Trophoblast cell (in vitro differentiated cells and primary cell): ENCODE results near the gene ACTL8.

Source experiments
- DNase-seq, 2 donors: peaks; one replicate each; pipeline ENCODE4 v3.0.0-alpha.2; 2016
- H2AFZ ChIP-seq: 2 replicates; pipeline ENCODE4 v1.6.1; 2013; ENCODE audit warnings: low read length, moderate library complexity, mild to moderate bottlenecking; ENCODE audit not compliant: insufficient read depth, poor library complexity
- H2AK5ac ChIP-seq: 2 replicates; pipeline ENCODE4 v1.6.1; 2013; ENCODE audit warnings: mild to moderate bottlenecking, low read length
- H2BK120ac ChIP-seq: 2 replicates; pipeline ENCODE4 v1.6.1; 2013; ENCODE audit warnings: low read length, mild to moderate bottlenecking, moderate library complexity; ENCODE audit not compliant: insufficient read depth, poor library complexity
- H2BK12ac ChIP-seq: 2 replicates; pipeline ENCODE4 v1.6.1; 2013; ENCODE audit warnings: mild to moderate bottlenecking, low read length, moderate library complexity
- H2BK5ac ChIP-seq: 2 replicates; pipeline ENCODE4 v1.6.1; 2013; ENCODE audit warnings: low read length, low read depth, moderate library complexity, mild to moderate bottlenecking; ENCODE audit not compliant: poor library complexity
- H3K14ac ChIP-seq: 2 replicates; pipeline ENCODE4 v1.6.1; 2013; ENCODE audit warnings: mild to moderate bottlenecking, low read length
- H3K18ac ChIP-seq: 2 replicates; pipeline ENCODE4 v1.6.1; 2013; ENCODE audit warnings: mild to moderate bottlenecking, low read length
- H3K23ac ChIP-seq: 2 replicates; pipeline ENCODE4 v1.6.1; 2013; ENCODE audit warnings: low read length
- H3K27ac ChIP-seq: 2 replicates; pipeline ENCODE4 v1.5.1; 2013; ENCODE audit warnings: low read depth, mild to moderate bottlenecking, inconsistent platforms, low read length, moderate library complexity
- H3K27me3 ChIP-seq: 2 replicates; pipeline ENCODE4 v1.6.1; 2013; ENCODE audit warnings: inconsistent platforms, mild to moderate bottlenecking, low read length, moderate library complexity; ENCODE audit not compliant: insufficient read depth
- H3K36me3 ChIP-seq, 2 experiments: 1 replicate in 1 of 2; 2 replicates in 1 of 2; pipeline ENCODE4 v1.6.1; 2013; ENCODE audit warnings: low read length in 2 of 2, mild to moderate bottlenecking in 2 of 2, moderate library complexity in 1 of 2; ENCODE audit not compliant: insufficient read depth in 2 of 2, control insufficient read depth in 1 of 2
- H3K4ac ChIP-seq: 2 replicates; pipeline ENCODE4 v1.6.1; 2013; ENCODE audit warnings: low read depth, mild to moderate bottlenecking, low read length, moderate library complexity
- H3K4me1 ChIP-seq, 2 experiments: 1 replicate in 1 of 2; 2 replicates in 1 of 2; pipeline ENCODE4 v1.6.1; 2013; ENCODE audit warnings: low read length in 2 of 2, mild to moderate bottlenecking in 2 of 2, moderate library complexity in 1 of 2; ENCODE audit not compliant: insufficient read depth in 2 of 2, control insufficient read depth in 1 of 2
- H3K4me2 ChIP-seq: 2 replicates; pipeline ENCODE4 v1.6.1; 2013; ENCODE audit warnings: inconsistent platforms, mild to moderate bottlenecking, low read length, moderate library complexity
- H3K4me3 ChIP-seq: 2 replicates; pipeline ENCODE4 v1.5.1; 2013; ENCODE audit warnings: mild to moderate bottlenecking, low read depth, low read length, inconsistent platforms
- H3K79me1 ChIP-seq: one replicate; pipeline ENCODE4 v1.6.1; 2013; ENCODE audit warnings: low read length
- H3K79me2 ChIP-seq: 2 replicates; pipeline ENCODE4 v1.6.1; 2013; ENCODE audit warnings: low read length, mild to moderate bottlenecking; ENCODE audit not compliant: control insufficient read depth, insufficient read depth, poor library complexity
- H3K9ac ChIP-seq: 2 replicates; pipeline ENCODE4 v1.6.1; 2013; ENCODE audit warnings: mild to moderate bottlenecking, low read length
- H3K9me3 ChIP-seq: 2 replicates; pipeline ENCODE4 v1.6.1; 2013; ENCODE audit warnings: low read depth, mild to moderate bottlenecking, control low read depth, inconsistent platforms, low read length; ENCODE audit not compliant: insufficient read depth
- H4K12ac ChIP-seq: 2 replicates; pipeline ENCODE4 v1.6.1; 2013; ENCODE audit warnings: low read depth, mild to moderate bottlenecking, low read length, moderate library complexity
- H4K8ac ChIP-seq: 2 replicates; pipeline ENCODE4 v1.6.1; 2013; ENCODE audit warnings: low read depth, mild to moderate bottlenecking, low read length, moderate library complexity
- H4K91ac ChIP-seq: one replicate; pipeline ENCODE4 v1.6.1; 2013; ENCODE audit warnings: low read depth, mild to moderate bottlenecking, low read length, moderate library complexity
- WGBS: extraction: QIAGEN DNeasy Blood & Tissue Kit; methylation state at CpG from one replicate; pipeline ENCODE4 v1.1.7; 2013; ENCODE audit warnings: missing lambda C conversion rate; ENCODE audit not compliant: insufficient read length, insufficient coverage; ENCODE audit errors: extremely low coverage; 5-methylcytosine and 5-hydroxymethylcytosine counted together

ACTL8 gene

GRCh38 chr1:17862121-17862520 lies 107.0 kb downstream of the ACTL8 start:
- no peak overlapping the region for H2BK12ac ChIP-seq
- H3K36me3 ChIP-seq: no peaks in the 10 kb centered on the region
- H3K79me1 ChIP-seq: no peaks in the 10 kb centered on the region
- no peak overlapping the region for H3K18ac ChIP-seq
- no peak overlapping the region for H3K4me2 ChIP-seq
- no CpG with 5 or more reads among the region's 2 CpGs for WGBS
- no peak overlapping the region for H4K91ac ChIP-seq
- no peak overlapping the region for H3K4ac ChIP-seq
- H2AFZ ChIP-seq: no peak overlapping the region
- H4K12ac ChIP-seq: no peak overlapping the region
- no peak overlapping the region for H3K4me3 ChIP-seq
- no peak overlapping the region for H3K9ac ChIP-seq
- no peak overlapping the region for H3K27ac ChIP-seq
- no peak overlapping the region for H4K8ac ChIP-seq
- no peaks in the 10 kb centered on the region for H3K79me2 ChIP-seq
- H3K9me3 ChIP-seq: peaks cover 2% of the 10 kb centered on the region
- no peaks in the 10 kb centered on the region for H3K27me3 ChIP-seq
- no peak overlapping the region for H3K23ac ChIP-seq
- no peak overlapping the region for H2BK120ac ChIP-seq
- H2AK5ac ChIP-seq: no peak overlapping the region
- H2BK5ac ChIP-seq: no peak overlapping the region
- DNase-seq: no peak
- no peak overlapping the region for H3K14ac ChIP-seq
- no peaks in the 10 kb centered on the region for H3K4me1 ChIP-seq

- peak; percentile 67 to 72 for DNase-seq
- no peak overlapping the region for H2BK5ac ChIP-seq
- H3K9me3 ChIP-seq: peaks cover 1% of the 10 kb centered on the region
- WGBS: no CpG with 5 or more reads among the region's 9 CpGs
- H3K4me1 ChIP-seq: no peaks in the 10 kb centered on the region
- H4K12ac ChIP-seq: no peak overlapping the region
- H3K4me3 ChIP-seq: no peak overlapping the region
- no peak overlapping the region for H3K23ac ChIP-seq
- no peak overlapping the region for H3K4ac ChIP-seq
- H3K4me2 ChIP-seq: no peak overlapping the region
- no peaks in the 10 kb centered on the region for H3K79me2 ChIP-seq
- no peak overlapping the region for H4K91ac ChIP-seq
- H2BK12ac ChIP-seq: no peak overlapping the region
- peak overlapping the region; percentile 45 for H3K9ac ChIP-seq
- no peaks in the 10 kb centered on the region for H3K27me3 ChIP-seq
- H2AFZ ChIP-seq: no peak overlapping the region
- H3K18ac ChIP-seq: no peak overlapping the region
- no peak overlapping the region for H3K14ac ChIP-seq
- H3K27ac ChIP-seq: no peak overlapping the region
- H2AK5ac ChIP-seq: no peak overlapping the region
- H4K8ac ChIP-seq: no peak overlapping the region
- H3K79me1 ChIP-seq: no peaks in the 10 kb centered on the region
- no peaks in the 10 kb centered on the region for H3K36me3 ChIP-seq
- H2BK120ac ChIP-seq: no peak overlapping the region
These were observed 111.0 kb downstream of the ACTL8 start for GRCh38 chr1:17865912-17866739.

GRCh38 chr1:17866740-17867029 lies 111.6 kb downstream of the ACTL8 start:
- H3K27me3 ChIP-seq: no peaks in the 10 kb centered on the region

GRCh38 chr1:17867470-17867869 lies 112.3 kb downstream of the ACTL8 start:
- Histone ChIP-seq H2AFZ (no peak overlapping the region), H3K4me3 (no peak overlapping the region), H4K8ac (no peak overlapping the region), H3K27me3 (no peaks in the 10 kb centered on the region), H3K9me3 (peaks cover 1% of the 10 kb centered on the region), H3K36me3 (no peaks in the 10 kb centered on the region), H2BK5ac (no peak overlapping the region), H3K9ac (no peak overlapping the region), H3K23ac (no peak overlapping the region), H2BK120ac (no peak overlapping the region), H3K4ac (no peak overlapping the region), H3K4me1 (no peaks in the 10 kb centered on the region), H4K91ac (no peak overlapping the region), H3K79me1 (no peaks in the 10 kb centered on the region), H3K18ac (no peak overlapping the region), H4K12ac (no peak overlapping the region), H3K79me2 (no peaks in the 10 kb centered on the region), H3K4me2 (no peak overlapping the region), H2AK5ac (no peak overlapping the region), H3K27ac (no peak overlapping the region), H2BK12ac (no peak overlapping the region), H3K14ac (no peak overlapping the region)
- WGBS: no CpG with 5 or more reads among the region's 8 CpGs
- no peak for DNase-seq

More at GRCh38 chr1:17866740-17867029, 111.6 kb downstream of the ACTL8 start:
- Histone ChIP-seq H3K9me3 (peaks cover 1% of the 10 kb centered on the region), H3K79me2 (no peaks in the 10 kb centered on the region), H2AFZ (no peak overlapping the region), H2BK5ac (no peak overlapping the region), H2AK5ac (no peak overlapping the region), H3K36me3 (no peaks in the 10 kb centered on the region), H3K4ac (no peak overlapping the region), H3K4me2 (no peak overlapping the region), H4K8ac (no peak overlapping the region), H4K12ac (no peak overlapping the region), H3K9ac (no peak overlapping the region), H2BK120ac (no peak overlapping the region), H3K27ac (no peak overlapping the region), H3K14ac (no peak overlapping the region), H4K91ac (no peak overlapping the region), H2BK12ac (no peak overlapping the region), H3K18ac (no peak overlapping the region), H3K79me1 (no peaks in the 10 kb centered on the region), H3K23ac (no peak overlapping the region), H3K4me3 (no peak overlapping the region), H3K4me1 (no peaks in the 10 kb centered on the region)
- no CpG with 5 or more reads among the region's 3 CpGs for WGBS
- DNase-seq: no peak
